CD4-positive, alpha-beta T cell treated with Interleukin-4 for 4 hours (primary cell): Measurements from ENCODE around the gene ZNF488.

Source experiments
- DNase-seq: peaks from one replicate; pipeline ENCODE4 v3.0.0-alpha.2; 2020

Gene ZNF488

GRCh38 chr10:47381103-47381395, 3.0 kb downstream of the ZNF488 start:
- DNase-seq = no peak

GRCh38 chr10:47380341-47381102, 3.6 kb downstream of the ZNF488 start:
- no peak for DNase-seq

GRCh38 chr10:47379901-47380300, 4.2 kb downstream of the ZNF488 start:
- DNase-seq = no peak

- DNase-seq = no peak
Measured at GRCh38 chr10:47379445-47379785, 4.7 kb downstream of the ZNF488 start.

DNA sequence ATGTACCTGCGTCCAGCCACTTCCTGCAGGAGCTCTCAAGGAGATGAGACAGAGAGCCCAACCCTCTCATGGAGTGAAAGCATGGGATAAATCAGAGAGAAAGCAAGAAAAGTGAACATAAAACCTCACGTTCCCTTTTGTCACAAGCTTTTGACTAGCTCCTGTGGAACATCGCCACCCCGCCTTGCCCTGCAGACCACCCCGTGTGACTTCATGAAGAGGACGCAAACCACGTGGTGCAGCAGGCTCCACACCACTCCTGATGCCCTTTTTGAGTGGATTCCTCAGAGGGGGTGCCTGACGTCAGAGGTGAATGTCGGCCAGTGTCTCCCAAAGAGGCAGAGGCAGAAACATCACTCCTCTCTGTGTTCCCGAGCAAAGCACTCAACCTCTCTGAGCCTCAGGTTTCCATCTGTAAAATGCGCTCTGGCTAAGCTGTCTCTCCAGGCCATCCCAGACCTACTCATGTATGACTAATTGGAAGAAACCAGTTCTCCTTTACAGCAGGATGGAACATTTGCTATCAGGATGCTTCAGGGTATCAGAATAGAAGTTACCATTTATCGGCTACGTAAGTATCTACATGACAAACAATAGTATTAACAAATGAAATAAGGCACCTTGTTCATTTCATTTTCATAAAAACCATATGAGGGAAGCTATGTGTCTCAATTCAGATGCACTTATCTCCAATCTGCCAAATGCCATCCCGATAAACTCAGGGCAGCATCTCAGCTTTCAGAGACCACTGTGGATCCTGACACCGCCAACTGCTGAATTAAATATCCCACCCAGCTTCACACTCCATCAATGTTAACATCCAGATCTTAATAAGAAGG, 5.3 kb downstream of the ZNF488 start:
- DNase-seq = no peak

DNA sequence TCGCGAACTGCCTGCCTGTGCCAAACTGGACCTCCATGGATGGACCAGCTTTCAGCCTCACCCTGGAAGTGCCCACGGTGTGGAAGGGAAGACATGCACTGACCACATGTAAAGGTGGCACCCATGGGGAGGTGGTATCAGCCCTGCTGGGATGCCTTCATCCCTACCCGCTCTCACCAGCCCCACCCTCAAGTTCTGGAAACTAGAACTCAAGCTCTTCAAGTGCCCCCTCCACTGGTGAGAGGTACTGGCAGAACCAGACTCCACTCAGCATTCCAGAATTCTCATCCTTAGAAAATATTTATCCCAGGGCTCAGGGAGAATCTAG, 5.9 kb downstream of the ZNF488 start:
- no peak for DNase-seq

DNA sequence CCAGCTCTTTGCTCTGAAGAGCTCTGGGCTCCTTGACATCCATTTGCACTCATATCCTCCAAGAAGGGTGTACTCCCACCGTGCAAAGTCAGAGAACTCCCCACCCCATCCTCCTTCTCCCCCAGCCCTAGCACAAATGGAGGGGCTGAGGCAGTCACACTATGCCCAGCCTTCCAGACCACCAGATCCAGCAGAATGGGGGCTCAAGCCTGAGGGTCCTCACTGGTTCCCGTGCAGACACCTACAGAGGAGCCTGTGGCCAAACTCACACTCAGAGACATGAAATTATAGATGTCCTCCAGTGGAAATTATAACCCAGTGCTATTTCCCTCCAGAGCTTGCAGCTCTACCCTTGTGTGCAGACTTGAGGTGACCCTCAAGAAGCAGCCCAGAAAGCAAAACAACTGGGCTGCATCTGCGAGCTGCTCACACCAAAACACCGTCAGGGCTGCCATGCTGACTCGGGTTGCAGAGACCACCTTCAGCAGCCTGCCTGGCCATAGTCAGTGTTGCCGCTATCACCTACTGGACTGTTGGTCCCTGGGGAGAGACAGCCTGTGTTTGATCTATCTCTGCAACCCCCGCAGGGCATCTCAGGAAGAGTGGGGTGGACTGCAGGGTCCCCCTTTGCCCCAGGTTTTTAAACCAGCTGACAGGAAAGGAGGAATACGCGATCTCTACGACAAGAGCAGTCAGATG, 7.4 kb downstream of the ZNF488 start:
- no peak for DNase-seq

- no peak for DNase-seq
Measured at GRCh38 chr10:47374611-47375536, 9.2 kb downstream of the ZNF488 start.

GRCh38 chr10:47372726-47373125, 11.4 kb downstream of the ZNF488 start:
- DNase-seq = no peak

GRCh38 chr10:47371629-47372485, 12.2 kb downstream of the ZNF488 start:
- no peak for DNase-seq

DNA sequence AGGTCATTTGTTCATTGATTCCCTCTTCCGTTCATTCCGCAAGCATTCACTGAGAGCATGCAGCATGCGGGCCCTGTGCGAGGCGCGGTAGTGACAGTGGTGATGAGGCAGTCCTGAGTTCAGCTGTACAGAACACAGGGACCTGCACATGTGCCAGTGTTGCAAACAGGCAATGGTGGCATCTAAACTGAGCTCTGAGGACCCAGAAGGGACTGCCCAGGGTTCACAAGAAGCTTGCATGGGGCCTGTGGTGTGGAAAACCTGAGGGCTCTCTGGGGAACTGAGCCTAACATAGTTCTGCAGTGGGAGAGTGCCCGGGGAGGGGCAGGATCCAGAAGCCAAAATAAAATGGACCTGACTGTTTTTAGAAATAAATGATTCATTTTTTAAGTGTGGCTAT, 13.2 kb downstream of the ZNF488 start:
- no peak for DNase-seq

DNA sequence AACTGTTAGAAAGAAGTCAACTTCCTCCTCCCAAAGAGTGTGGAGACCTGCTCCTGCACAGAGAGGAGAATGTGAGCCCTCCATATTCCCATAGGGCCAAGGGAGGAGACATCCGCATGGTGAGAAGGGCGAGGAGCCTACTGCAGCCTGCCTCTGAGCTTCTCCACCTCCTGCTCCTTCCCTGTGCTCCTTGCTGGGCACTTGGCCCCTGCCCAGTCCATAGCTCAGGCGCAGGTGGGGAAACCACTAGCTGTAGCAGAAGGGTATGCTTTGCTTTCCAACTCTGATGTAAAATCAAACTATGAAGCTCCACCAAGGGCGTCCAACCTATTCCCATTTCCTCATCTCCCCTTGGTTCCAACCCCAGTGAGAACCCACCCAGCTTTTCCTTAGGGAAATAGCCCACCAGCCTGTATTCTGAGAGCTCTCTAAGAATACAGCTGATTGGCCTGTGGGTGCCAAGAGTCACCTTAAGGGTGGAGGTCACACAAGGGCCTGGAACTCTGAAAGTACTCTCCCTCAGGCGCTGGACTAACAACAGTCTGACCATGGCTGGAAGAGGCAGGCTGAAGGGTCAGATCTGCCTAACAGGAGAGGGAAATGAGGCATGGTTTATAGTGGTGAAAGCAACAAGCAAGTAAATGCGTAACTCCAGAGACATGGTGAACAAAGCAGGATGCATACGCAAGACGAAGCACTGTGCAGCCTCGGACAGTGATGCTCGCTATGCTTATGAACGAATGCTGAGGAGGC, 13.9 kb downstream of the ZNF488 start:
- no peak for DNase-seq

DNA sequence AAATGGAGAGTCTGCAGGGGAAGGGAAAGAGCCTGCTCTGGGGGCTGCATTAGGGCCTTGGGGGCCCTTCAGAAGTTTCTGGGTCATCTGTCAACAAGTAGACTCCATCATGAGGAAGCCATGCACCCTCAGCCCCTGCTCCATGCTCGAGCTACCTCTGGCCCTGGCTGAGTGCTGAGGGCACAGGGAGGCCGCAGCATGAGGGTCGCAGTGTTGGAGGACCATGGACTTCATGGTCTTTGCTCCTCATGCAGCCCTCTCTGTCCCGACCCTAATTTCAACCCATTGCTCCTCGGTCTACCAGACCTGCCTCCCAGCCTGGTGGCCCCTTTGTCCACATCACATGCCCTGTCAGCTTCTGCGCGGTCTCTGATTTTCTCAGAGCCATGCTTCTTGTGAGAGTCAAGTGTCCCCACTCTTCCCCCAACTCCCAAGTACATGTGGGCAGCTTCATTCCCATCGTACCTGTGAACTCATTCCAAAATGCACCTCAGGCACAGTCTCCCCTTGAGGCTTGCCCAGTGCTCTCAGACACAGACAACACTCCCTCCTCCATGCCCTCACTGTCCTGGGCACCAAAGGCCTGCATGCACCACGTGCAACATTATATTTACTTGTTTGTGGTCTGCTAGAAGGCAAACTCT, 14.7 kb downstream of the ZNF488 start:
- no peak for DNase-seq

GRCh38 chr10:47368431-47369180, 15.5 kb downstream of the ZNF488 start:
- DNase-seq = no peak

DNA sequence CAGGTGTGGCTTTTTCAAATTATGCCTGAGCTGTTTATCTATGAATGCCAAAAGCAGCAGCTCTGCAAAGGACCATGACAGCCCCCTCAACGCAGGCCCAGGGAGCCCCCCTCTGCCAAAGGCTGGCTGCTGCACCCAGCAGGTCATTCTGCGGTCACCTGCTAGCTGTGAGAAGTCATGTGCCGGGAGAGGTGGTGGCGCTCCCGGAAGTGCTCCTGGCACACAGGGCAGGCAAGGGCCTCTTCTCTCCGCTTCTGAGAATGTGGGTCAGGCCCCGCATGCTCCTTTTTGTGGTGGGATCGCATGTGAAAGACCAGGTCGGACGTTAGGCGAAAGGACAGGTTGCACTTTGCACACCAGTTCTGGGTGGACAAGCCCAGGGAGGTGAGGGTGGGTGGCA, 16.4 kb downstream of the ZNF488 start:
- DNase-seq = no peak

- no peak for DNase-seq
Measured at GRCh38 chr10:47366731-47367460, 17.2 kb downstream of the ZNF488 start.

DNA sequence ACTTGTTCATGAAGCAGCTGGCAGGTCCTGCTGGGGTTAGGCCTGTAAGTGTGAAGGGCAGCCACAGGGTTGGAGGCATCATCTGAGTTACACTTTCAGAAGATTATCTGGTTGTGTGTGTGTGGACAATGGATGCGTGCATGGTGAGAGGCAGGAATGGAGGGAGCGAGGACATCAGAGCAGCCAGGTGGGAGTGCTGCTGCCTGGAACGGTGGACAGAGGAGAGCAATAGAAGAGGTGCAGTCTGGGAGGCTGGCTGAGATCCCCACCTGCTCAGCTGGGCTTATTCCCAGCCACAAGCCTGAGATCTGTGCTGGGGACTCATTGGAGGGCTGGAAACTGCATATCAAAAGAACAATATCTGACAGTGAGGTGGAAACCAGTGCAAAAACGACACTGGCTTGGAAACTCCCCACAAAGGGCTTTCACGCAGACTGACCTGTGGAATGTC, 17.9 kb downstream of the ZNF488 start:
- no peak for DNase-seq

- DNase-seq = no peak
Measured at GRCh38 chr10:47365431-47366180, 18.5 kb downstream of the ZNF488 start.
